NCI-H187 (cell line): Measurements from ENCODE around the gene SLC35F4.
A peak's percentile ranks its signal among the peaks of the same experiment; 100 is the strongest.
"Not testable (repeated sequence)": the region's sequence is repeated elsewhere in the genome, so short reads cannot be mapped to it uniquely, and the experiment has no call there.

Source experiments
- DNase-seq, 2 experiments: peaks; one replicate each; lab custom pipeline; 2025; lab: John Stamatoyannopoulos, UW

The SLC35F4 gene

GRCh38 chr14:57865403-57866198, at the start of gene SLC35F4:
Gene SLC35F4, minus strand, starts transcription at chr14:57866092.
- DNase-seq = peak in 1 of 2 experiments; percentile 15

GRCh38 chr14:57909626-57910025, 43.7 kb upstream of the SLC35F4 start:
- DNase-seq = no peak

GRCh38 chr14:57903954-57904353, 38.1 kb upstream of the SLC35F4 start:
- no peak for DNase-seq

- no peak for DNase-seq
These were observed 33.1 kb upstream of the SLC35F4 start for GRCh38 chr14:57898837-57899572.

- DNase-seq = no peak
These were observed 31.4 kb upstream of the SLC35F4 start for GRCh38 chr14:57897144-57897748.

- DNase-seq = no peak
These were observed 23.4 kb upstream of the SLC35F4 start for GRCh38 chr14:57889245-57889644.

DNA sequence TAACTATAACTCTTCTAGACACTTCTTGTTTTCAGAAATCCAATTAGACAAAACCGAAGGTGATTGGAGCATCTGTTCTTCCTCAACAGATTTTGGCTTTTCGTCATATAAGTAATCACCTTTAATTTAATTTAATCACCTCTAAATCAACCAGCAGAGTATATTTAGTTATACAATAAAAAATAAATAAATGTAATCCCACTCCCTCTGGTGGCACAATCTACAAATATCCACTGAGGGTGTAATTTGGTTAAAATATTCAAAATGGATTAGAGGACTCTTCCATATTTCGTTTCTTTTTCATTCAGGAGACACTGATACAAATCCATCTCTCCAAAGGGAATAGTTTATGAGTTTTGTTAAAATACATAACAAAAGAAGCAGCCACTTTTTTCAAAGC, 18.3 kb upstream of the SLC35F4 start:
- DNase-seq = no peak

GRCh38 chr14:57883061-57883460, 17.2 kb upstream of the SLC35F4 start:
- DNase-seq = no peak

GRCh38 chr14:57879516-57879915, 13.6 kb upstream of the SLC35F4 start:
- DNase-seq = no peak

DNA sequence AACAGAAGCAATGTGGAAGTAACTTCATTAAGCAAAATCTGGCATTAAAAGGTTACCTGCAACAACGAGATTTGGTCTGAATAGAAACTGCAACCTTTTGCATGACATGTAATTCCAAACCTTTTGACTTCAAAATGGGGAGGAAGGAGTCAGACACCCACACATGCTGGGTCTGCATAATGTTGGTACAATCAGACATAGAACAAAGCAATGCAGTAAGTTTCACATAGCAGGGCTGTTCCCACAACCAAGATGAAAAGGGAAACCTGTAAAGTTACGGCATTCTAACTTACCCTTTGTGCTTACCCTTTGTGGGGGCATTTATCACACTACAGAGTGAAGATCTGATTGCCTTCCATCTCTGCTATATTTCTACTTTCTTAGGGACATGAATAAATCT, 10.1 kb upstream of the SLC35F4 start:
- DNase-seq = no peak

GRCh38 chr14:57875296-57875695, 9.4 kb upstream of the SLC35F4 start:
- no peak for DNase-seq

DNA sequence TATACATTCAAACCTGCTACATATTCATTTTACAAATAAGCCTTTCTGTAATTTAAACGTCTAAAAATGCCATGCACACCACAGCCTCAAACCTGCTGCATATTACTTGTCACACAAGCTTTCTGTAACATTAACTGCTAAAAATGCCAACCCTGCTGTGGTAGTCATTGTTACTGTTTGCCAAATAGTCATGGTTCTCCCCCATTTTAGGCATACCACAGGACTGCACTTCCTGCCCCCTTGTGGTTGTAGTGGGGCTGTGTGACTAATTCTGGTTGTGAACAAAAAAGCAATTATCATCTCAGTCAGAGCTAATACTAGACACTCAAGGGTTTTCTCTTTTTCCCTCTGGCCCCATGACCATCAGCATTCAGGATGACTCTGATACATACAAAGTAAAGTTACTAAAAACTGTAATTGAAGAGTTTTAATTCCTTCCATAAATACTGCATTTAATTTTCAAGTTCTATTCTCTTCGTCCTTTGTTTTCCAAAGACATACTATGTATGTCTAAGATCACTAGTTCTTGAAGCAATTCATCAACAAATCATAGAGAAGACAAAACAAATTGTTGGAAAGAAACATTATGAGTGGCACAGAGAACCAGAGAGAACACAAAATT, 5.7 kb upstream of the SLC35F4 start:
- DNase-seq = peak in 1 of 2 experiments; percentile 32

- no peak for DNase-seq
These were observed 5.0 kb upstream of the SLC35F4 start for GRCh38 chr14:57870686-57871457.

DNA sequence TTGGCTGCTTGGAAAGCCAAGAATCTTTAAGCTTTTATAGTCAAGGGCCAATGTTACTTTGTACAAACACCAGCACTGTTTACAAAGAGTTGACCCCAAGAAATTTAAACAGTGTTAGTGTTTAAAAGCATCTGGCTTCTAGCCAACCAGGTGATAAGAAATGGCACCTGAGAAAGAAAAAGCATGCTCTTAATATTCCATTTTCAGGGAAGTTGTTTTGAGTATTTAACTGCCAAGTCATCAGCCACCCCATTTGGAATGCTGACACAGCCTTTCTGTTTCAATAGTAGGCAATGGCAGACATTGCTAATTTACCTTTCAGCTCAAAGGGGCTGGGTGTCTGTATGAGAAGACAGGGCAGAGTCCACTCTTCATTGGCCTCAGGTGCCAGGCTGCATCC, 3.7 kb upstream of the SLC35F4 start:
- DNase-seq = no peak

DNA sequence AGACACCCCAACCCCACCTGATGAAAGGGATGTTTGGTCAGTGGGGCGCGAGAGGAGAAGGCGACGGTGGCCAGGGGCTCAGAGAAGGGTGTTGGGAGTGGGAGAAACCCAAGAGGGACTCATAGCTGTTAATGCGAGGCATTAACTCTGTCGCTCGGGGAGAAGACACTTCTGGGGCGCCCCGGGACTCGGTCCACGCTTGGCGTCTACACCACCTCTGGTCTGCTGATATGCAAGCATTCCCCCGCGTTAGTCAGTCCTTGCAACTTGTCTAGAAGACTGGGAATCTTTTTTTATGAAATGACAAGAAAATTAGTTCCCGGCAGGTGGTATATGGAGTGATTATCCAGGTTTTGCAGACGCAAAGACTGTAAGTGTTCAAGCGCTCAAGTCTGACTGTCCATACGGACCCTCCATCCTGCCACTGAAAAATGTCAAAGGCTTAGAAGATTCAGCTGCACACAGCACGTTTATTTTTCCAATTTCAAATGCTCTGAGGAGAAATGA, 360 bp upstream of the SLC35F4 start:
- DNase-seq = no peak

DNA sequence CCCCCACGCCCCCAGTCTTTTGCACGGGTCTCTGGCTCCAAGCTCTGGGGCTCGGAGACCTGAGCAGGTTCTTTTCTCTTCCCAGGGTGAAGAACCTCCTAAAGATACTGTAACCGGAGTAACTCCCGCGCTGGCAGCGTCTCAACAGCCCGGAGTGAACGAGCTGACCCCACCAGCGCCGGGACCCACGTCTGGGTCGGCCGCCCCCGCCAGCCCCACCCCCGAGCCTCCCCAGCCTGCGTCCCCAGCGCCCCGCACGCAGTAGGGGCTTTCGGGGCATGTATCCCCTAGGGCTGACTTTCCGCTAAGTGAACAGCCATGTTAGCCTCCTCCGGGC, 858 bp downstream of the SLC35F4 start:
- no peak for DNase-seq

DNA sequence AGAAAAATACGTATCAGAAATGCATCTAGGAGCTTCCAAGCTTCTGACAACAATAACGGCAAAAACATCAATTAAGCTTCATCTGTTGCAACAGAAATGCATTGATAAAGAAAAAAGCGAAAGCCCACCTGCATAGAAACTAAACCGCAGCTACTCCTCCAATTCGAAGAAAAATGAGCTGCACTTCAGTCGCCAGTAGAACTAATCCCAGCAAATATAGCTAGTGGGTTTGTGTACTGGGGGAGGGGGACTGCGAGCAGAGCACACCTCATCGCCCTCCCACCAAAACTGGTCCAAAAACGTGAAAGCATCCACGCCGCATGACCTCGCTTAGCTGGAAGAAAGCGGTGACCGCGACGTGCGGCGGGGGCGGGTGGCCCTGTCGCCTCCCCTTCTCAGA, 1.2 kb downstream of the SLC35F4 start:
- DNase-seq = no peak

GRCh38 chr14:57863471-57863870, 2.4 kb downstream of the SLC35F4 start:
- DNase-seq = no peak

DNA sequence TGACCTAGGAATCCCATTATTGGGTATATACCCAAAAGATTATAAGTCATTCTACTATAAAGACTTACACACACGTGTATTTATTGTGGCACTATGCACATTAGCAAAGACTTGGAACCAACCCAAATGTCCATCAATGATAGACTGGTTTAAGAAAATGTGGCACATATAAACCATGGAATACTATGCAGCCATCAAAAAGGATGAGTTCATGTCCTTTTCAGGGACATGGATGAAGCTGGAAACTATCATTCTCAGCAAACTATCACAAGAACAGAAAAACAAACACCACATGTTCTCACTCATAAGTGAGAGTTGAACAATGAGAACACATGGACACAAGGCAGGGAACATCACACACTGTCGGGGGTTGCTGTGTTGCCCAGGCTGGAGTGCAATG, 10.2 kb downstream of the SLC35F4 start:
- DNase-seq = not testable (repeated sequence)

GRCh38 chr14:57854571-57854970, 11.3 kb downstream of the SLC35F4 start:
- no peak for DNase-seq

GRCh38 chr14:57851354-57851753, 14.5 kb downstream of the SLC35F4 start:
- DNase-seq = no peak

DNA sequence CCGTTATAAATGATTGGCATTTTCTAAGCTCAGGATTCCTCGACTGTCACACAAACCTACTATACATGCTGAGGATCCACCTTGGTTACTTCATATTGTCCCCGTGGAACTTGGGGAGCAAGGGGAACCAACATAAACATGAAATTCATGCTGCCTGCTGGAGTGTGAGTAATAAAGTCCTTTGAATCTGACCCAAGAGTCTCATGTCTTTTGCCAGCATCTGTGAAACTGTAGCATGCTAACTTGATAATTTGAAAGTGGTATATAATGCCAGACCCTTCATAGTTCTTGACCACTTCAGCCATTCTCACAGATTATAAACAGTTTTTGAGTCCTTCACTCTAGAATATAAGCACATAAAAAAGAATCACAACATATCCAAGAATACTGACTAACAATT, 17.1 kb downstream of the SLC35F4 start:
- no peak for DNase-seq
